Omental fat pad (tissue), 4 donors: ENCODE results near the gene AFF4. TPM values are rescaled to one million over a fixed set of nuclear protein-coding genes. Genes with fewer than 3 reads are reported as not detected.

Source experiments
- ATAC-seq: fragments of 150-250 bp; one replicate; pipeline ENCODE4 v1.9.1; 2016; ENCODE audit warnings: mild to moderate bottlenecking, moderate library complexity; ENCODE audit not compliant: low FRiP score
- DNase-seq: peaks from one replicate; pipeline ENCODE4 v3.0.0-alpha.2; 2019; ENCODE audit warnings: low spot score
- CTCF ChIP-seq, 3 donors: fragments of 450-650 bp; IDR thresholded peaks; one replicate each; pipeline ENCODE4 v1.5.1; 2016 to 2017; ENCODE audit warnings: antibody characterized with exemption in 3 of 3, mild to moderate bottlenecking in 3 of 3, moderate library complexity in 2 of 3
- total RNA-seq, 4 donors: library from RNA; depleted of rRNA; stranded (reverse); fragments of >200 nt; gene quantifications; one replicate each; pipeline ENCODE4 v1.1.0, GENCODE V29; 2016

The AFF4 gene
- total RNA-seq, 4 donors from 2014 or later = 52.8 to 118 (median 87.5) TPM

- ATAC-seq (no peak), DNase-seq (no peak)
- no peak for TF ChIP-seq CTCF (IDR thresholded peaks at IDR 0.05)
Measured at GRCh38 chr5:132884548-132884947, 78.9 kb downstream of the AFF4 start.

GRCh38 chr5:132883261-132883834 lies 80.1 kb downstream of the AFF4 start:
- no peak for TF ChIP-seq CTCF (IDR thresholded peaks at IDR 0.05)
- ATAC-seq (peak; percentile 59), DNase-seq (no peak)

DNA sequence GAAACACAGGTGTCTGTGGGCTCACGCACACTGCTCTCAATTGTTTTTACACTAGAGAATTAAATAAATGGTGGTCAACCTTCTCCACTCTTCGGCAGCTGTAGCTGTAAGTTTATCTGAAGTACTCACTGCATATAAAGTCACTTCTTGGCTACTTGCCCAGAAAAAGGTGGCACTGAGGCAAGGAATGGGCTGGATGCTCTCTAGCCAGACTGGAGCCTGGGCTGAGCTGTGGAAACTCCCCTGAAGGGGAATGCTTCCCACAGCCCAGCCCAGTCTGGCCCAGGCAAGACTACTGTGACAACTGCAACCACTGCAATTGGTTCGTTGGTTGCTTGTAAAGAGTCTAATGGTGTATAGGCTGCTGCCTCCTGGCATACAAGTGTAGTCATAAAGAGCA lies 85.5 kb downstream of the AFF4 start:
- ATAC-seq (no peak), DNase-seq (no peak)
- TF ChIP-seq CTCF (IDR thresholded peaks at IDR 0.05) = no peak

- DNase-seq (no peak), ATAC-seq (no peak)
- no peak for TF ChIP-seq CTCF (IDR thresholded peaks at IDR 0.05)
Measured at GRCh38 chr5:132877466-132877865, 86.0 kb downstream of the AFF4 start.

DNA sequence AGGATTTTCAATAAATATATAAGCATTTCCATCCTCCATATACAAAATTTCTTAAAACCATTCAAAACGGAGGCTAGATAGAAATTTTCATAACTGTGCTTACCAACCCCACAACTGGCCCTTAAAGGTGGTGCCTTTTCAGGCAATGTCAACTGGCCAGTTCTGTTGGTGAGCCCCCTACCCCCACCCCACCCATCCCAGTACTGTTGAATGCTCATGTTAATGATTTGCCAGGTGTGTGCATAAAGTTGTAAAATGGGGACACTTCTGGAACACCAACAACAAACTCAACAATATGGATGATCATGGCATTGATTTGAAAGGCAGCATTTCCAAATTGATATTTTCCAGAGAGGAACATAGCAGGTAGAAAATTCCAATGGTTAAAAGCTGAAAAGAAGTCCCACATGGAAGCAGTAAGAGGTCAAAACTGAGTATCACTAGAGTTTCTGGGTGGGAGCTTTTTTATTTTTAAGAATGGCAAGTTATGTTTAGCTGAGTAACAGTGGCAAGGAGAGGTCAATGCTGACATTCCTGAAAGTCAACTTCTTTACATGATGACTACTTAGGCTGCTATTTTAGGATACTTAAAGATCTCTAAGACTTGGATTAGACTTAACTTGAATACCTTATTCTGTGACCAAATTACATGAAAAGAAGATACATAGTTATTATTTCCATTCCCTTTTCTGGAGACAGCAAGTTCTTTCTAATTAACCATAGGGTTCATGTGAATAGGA lies 87.2 kb downstream of the AFF4 start:
- no peak for TF ChIP-seq CTCF (IDR thresholded peaks at IDR 0.05)
- ATAC-seq (no peak), DNase-seq (no peak)

- no peak for TF ChIP-seq CTCF (IDR thresholded peaks at IDR 0.05)
- DNase-seq (no peak), ATAC-seq (no peak)
Measured at GRCh38 chr5:132873930-132874271, 89.5 kb downstream of the AFF4 start.
